ENCODE measurements around the gene FCN2. TPM values are rescaled to one million over a fixed set of nuclear protein-coding genes. Genes with fewer than 3 reads are reported as not detected.

FCN2 gene
- polyA plus RNA-seq, 1 donor (not counting 4 experiments of a cell fraction or from before 2014, with no cell fraction given), result not detected

DNA sequence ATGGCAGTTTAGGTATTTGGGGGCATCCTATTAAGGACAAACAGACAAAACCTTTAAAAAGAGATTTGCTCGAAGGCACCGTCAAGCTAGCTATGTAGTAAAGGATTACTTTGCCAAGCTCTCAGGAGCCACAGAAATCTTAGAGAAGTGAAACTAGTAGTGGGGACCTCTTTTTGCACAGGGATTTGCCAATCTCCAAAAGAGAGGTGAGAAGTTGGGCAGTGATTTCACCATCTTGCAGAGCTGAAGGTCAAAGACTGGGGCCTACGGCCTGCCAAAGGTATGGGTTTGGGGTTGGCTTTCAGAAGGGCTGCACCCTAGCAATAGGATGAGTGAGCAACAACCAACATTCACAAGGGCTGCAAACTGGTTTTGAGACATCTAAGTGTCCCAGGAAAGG, 38.7 kb downstream of the FCN2 start:
- Histone ChIP-seq H3K4me1 (ENCODE audit: control insufficient read depth, extremely low read depth, insufficient read depth, low read length) (no peaks in the 10 kb centered on the region), H3K9me3 (ENCODE audit: control insufficient read depth, low read depth, low read length) (peaks cover 2% of the 10 kb centered on the region), H3K27me3 (ENCODE audit: control insufficient read depth, extremely low read depth, insufficient read depth, low read length) (no peaks in the 10 kb centered on the region), H3K36me3 (ENCODE audit: control insufficient read depth in 2 of 2, extremely low read depth in 1 of 2, insufficient read depth in 2 of 2, low read length in 2 of 2) (no peaks in the 10 kb centered on the region), H2AFZ (ENCODE audit: control insufficient read depth, low read length) (no peak overlapping the region), H3K9me1 (ENCODE audit: control insufficient read depth, extremely low read depth, insufficient read depth, low read length) (no peaks in the 10 kb centered on the region), H3K27ac (ENCODE audit: control insufficient read depth, insufficient read depth, low read length) (no peak overlapping the region), H3K4me3 (ENCODE audit: control insufficient read depth in 2 of 3, extremely low read depth in 1 of 3, insufficient read depth in 2 of 3, low read depth in 1 of 3, low read length in 3 of 3) (no peak overlapping the region), H3K4me2 (ENCODE audit: control insufficient read depth, extremely low read depth, insufficient read depth, low read depth, low read length) (no peak overlapping the region), H4K20me1 (ENCODE audit: control insufficient read depth, extremely low read depth, insufficient read depth, low read length) (no peaks in the 10 kb centered on the region), H3K9ac (ENCODE audit: control insufficient read depth, extremely low read depth, insufficient read depth, low read length) (no peak overlapping the region), H3K79me2 (ENCODE audit: control insufficient read depth, insufficient read depth, low read length) (no peaks in the 10 kb centered on the region)
- dilution Hi-C loops (cut with MboI; ENCODE audit: extremely low pct_ligation_motif_present, low sequenced_read_pairs), result no loop called here
- no peak for FAIRE-seq
- no peak for DNase-seq (ENCODE audit: low read depth, low spot score)
- no peak for TF ChIP-seq EZH2 (IDR thresholded peaks at IDR 0.05; ENCODE audit: low read length)
- TF ChIP-seq, protein P1, sequence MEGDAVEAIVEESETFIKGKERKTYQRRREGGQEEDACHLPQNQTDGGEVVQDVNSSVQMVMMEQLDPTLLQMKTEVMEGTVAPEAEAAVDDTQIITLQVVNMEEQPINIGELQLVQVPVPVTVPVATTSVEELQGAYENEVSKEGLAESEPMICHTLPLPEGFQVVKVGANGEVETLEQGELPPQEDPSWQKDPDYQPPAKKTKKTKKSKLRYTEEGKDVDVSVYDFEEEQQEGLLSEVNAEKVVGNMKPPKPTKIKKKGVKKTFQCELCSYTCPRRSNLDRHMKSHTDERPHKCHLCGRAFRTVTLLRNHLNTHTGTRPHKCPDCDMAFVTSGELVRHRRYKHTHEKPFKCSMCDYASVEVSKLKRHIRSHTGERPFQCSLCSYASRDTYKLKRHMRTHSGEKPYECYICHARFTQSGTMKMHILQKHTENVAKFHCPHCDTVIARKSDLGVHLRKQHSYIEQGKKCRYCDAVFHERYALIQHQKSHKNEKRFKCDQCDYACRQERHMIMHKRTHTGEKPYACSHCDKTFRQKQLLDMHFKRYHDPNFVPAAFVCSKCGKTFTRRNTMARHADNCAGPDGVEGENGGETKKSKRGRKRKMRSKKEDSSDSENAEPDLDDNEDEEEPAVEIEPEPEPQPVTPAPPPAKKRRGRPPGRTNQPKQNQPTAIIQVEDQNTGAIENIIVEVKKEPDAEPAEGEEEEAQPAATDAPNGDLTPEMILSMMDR (optimal IDR thresholded peaks at IDR 0.05 in 1 of 3, IDR thresholded peaks at IDR 0.05 in 1 of 3, conservative IDR thresholded peaks at IDR 0.05 in 1 of 3; ENCODE audit: extremely low read depth in 1 of 3, insufficient read depth in 2 of 3, low read length in 3 of 3), result no peak

DNA sequence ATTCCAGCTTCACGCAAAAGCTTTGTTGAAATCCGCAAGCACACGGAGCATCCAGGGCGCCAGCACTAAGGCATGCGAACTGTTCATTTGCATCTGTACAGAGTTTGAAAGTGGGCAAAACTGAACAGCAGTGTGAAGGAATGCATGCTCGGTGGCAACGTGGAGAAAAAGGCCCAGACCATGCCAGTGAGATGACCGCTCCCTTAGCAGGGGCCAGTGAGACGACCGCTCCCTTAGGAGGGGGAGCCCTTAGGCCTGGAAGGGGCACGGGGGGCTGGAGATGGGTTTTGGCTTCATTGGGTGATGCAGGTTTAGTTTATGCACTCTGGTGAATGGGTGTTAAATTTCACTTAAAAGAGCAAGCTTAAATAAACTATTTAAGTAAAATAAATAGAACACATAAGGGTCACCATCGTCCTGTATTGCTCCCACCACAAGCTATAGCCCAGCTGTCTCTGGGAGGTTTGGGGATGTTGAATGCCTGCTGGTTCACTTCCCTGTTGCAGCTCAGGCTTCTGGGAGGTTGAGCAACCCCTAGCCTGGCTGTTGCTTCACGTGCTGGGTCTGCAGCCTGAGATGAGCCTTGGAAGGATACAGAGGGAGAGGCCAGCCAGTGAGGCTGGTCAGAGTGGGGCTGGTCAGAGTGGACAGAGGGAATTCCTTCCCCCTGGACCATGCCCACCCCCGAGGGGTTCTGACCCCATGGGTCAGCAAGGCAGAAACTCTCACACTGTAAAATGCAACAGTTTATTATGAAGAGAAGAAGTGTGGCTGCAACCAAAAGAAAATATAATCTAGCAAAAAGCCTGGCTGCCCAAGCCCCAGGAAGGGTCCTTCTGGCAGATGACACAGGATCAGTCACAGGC, 41.7 kb downstream of the FCN2 start:
- Histone ChIP-seq H3K4me2 (ENCODE audit: control insufficient read depth, extremely low read depth, insufficient read depth, low read depth, low read length) (no peak overlapping the region), H2AFZ (ENCODE audit: control insufficient read depth, low read length) (no peak overlapping the region), H3K9me1 (ENCODE audit: control insufficient read depth, extremely low read depth, insufficient read depth, low read length) (no peaks in the 10 kb centered on the region), H4K20me1 (ENCODE audit: control insufficient read depth, extremely low read depth, insufficient read depth, low read length) (no peaks in the 10 kb centered on the region), H3K27me3 (ENCODE audit: control insufficient read depth, extremely low read depth, insufficient read depth, low read length) (no peaks in the 10 kb centered on the region), H3K4me3 (ENCODE audit: control insufficient read depth in 2 of 3, extremely low read depth in 1 of 3, insufficient read depth in 2 of 3, low read depth in 1 of 3, low read length in 3 of 3) (no peak overlapping the region), H3K4me1 (ENCODE audit: control insufficient read depth, extremely low read depth, insufficient read depth, low read length) (no peaks in the 10 kb centered on the region), H3K79me2 (ENCODE audit: control insufficient read depth, insufficient read depth, low read length) (no peaks in the 10 kb centered on the region), H3K36me3 (ENCODE audit: control insufficient read depth in 2 of 2, extremely low read depth in 1 of 2, insufficient read depth in 2 of 2, low read length in 2 of 2) (no peaks in the 10 kb centered on the region), H3K9ac (ENCODE audit: control insufficient read depth, extremely low read depth, insufficient read depth, low read length) (no peak overlapping the region), H3K9me3 (ENCODE audit: control insufficient read depth, low read depth, low read length) (peaks cover 2% of the 10 kb centered on the region), H3K27ac (ENCODE audit: control insufficient read depth, insufficient read depth, low read length) (no peak overlapping the region)
- dilution Hi-C loops (cut with MboI; ENCODE audit: extremely low pct_ligation_motif_present, low sequenced_read_pairs), result no loop called here
- FAIRE-seq, result no peak
- TF ChIP-seq EZH2 (IDR thresholded peaks at IDR 0.05; ENCODE audit: low read length), result no peak
- TF ChIP-seq, protein P1 (optimal IDR thresholded peaks at IDR 0.05 in 1 of 3, IDR thresholded peaks at IDR 0.05 in 1 of 3, conservative IDR thresholded peaks at IDR 0.05 in 1 of 3; ENCODE audit: extremely low read depth in 1 of 3, insufficient read depth in 2 of 3, low read length in 3 of 3), result no peak
- no peak for DNase-seq (ENCODE audit: low read depth, low spot score)

Measured in keratinocyte (primary cell).